Activated CD8-positive, alpha-beta memory T cell treated with anti-CD3 and anti-CD28 coated beads, Interleukin-2, amount 50 U/mL, for 1 hour (primary cell): ENCODE measurements around the gene IFIT3.
A peak's percentile ranks its signal among the peaks of the same experiment; 100 is the strongest.
"Not testable (repeated sequence)": the region's sequence is repeated elsewhere in the genome, so short reads cannot be mapped to it uniquely, and the experiment has no call there.

Experiments
- DNase-seq: peaks from one replicate; pipeline ENCODE4 v3.0.0-alpha.2; 2020; ENCODE audit errors: extremely low read depth

Gene IFIT3

GRCh38 chr10:89327803-89328441, at the start of gene IFIT3:
IFIT3 (plus strand) TSS chr10:89327997; CDS start chr10:89328074, 77 bp downstream.
- DNase-seq = no peak

GRCh38 chr10:89278034-89278535, 49.7 kb upstream of the IFIT3 start:
- no peak for DNase-seq

GRCh38 chr10:89278900-89279392, 48.9 kb upstream of the IFIT3 start:
- DNase-seq = no peak

- no peak for DNase-seq
Observed at GRCh38 chr10:89279421-89279869, 48.4 kb upstream of the IFIT3 start.

- DNase-seq = no peak
Observed at GRCh38 chr10:89280508-89280907, 47.3 kb upstream of the IFIT3 start.

GRCh38 chr10:89281606-89282395, 46.0 kb upstream of the IFIT3 start:
- no peak for DNase-seq

- no peak for DNase-seq
Observed at GRCh38 chr10:89283025-89283935, 44.5 kb upstream of the IFIT3 start.

- DNase-seq = no peak
Observed at GRCh38 chr10:89283936-89284475, 43.8 kb upstream of the IFIT3 start.

GRCh38 chr10:89284711-89285110, 43.1 kb upstream of the IFIT3 start:
- not testable (repeated sequence) for DNase-seq

GRCh38 chr10:89285303-89285702, 42.5 kb upstream of the IFIT3 start:
- DNase-seq = not testable (repeated sequence)

GRCh38 chr10:89294721-89295239, 33.0 kb upstream of the IFIT3 start:
- no peak for DNase-seq

GRCh38 chr10:89295597-89295996, 32.2 kb upstream of the IFIT3 start:
- no peak for DNase-seq

- no peak for DNase-seq
Observed at GRCh38 chr10:89296220-89296648, 31.6 kb upstream of the IFIT3 start.

- no peak for DNase-seq
Observed at GRCh38 chr10:89297356-89297755, 30.4 kb upstream of the IFIT3 start.

- DNase-seq = no peak
Observed at GRCh38 chr10:89297791-89298190, 30.0 kb upstream of the IFIT3 start.

- DNase-seq = no peak
Observed at GRCh38 chr10:89299031-89299430, 28.8 kb upstream of the IFIT3 start.

- DNase-seq = no peak
Observed at GRCh38 chr10:89301232-89301631, 26.6 kb upstream of the IFIT3 start.

GRCh38 chr10:89301721-89302445, 25.9 kb upstream of the IFIT3 start, which contains the start of gene IFIT2:
IFIT2 (plus strand) TSS chr10:89302046; CDS start chr10:89302124, 78 bp downstream.
- DNase-seq = peak; percentile 4

- DNase-seq = no peak
Observed at GRCh38 chr10:89302625-89303024, 25.2 kb upstream of the IFIT3 start.

- no peak for DNase-seq
Observed at GRCh38 chr10:89303161-89303560, 24.6 kb upstream of the IFIT3 start.
